Parathyroid adenoma (tissue), 2 donors: ENCODE data around the gene SLC44A4.
A peak's percentile ranks its signal among the peaks of the same experiment; 100 is the strongest.

ENCODE experiments used
- H2AFZ ChIP-seq: fragments of 300-600 bp; sonication (generic); one replicate; pipeline ENCODE4 v1.7.0; 2017; ENCODE audit warnings: antibody characterized with exemption, mild to moderate bottlenecking
- H3K27ac ChIP-seq: fragments of 300-600 bp; sonication (generic); one replicate; pipeline ENCODE4 v1.7.0; 2017
- H3K27me3 ChIP-seq: fragments of 300-600 bp; sonication (generic); one replicate; pipeline ENCODE4 v1.7.0; 2017; ENCODE audit warnings: low read length; ENCODE audit not compliant: control insufficient read depth, insufficient read depth
- H3K36me3 ChIP-seq: fragments of 300-600 bp; sonication (generic); one replicate; pipeline ENCODE4 v1.7.0; 2017; ENCODE audit warnings: low read length; ENCODE audit not compliant: control insufficient read depth, insufficient read depth
- H3K4me1 ChIP-seq: fragments of 300-600 bp; sonication (generic); one replicate; pipeline ENCODE4 v1.7.0; 2017; ENCODE audit warnings: control low read depth
- H3K4me2 ChIP-seq: fragments of 300-600 bp; sonication (generic); one replicate; pipeline ENCODE4 v1.7.0; 2017; ENCODE audit warnings: low read length
- H3K4me3 ChIP-seq: fragments of 300-600 bp; sonication (generic); one replicate; pipeline ENCODE4 v1.7.0; 2017; ENCODE audit warnings: low read depth, low read length
- H3K79me2 ChIP-seq: fragments of 300-600 bp; sonication (generic); one replicate; pipeline ENCODE4 v1.7.0; 2017; ENCODE audit warnings: control low read depth
- H3K9ac ChIP-seq: fragments of 300-600 bp; sonication (generic); one replicate; pipeline ENCODE4 v1.7.0; 2017; ENCODE audit warnings: mild to moderate bottlenecking
- H3K9me3 ChIP-seq: fragments of 300-600 bp; sonication (generic); one replicate; pipeline ENCODE4 v1.7.0; 2017; ENCODE audit warnings: low read length; ENCODE audit not compliant: control insufficient read depth
- TF ChIP-seq, protein P1 (sequence below): fragments of 300-600 bp; sonication (generic); IDR thresholded peaks from one replicate; pipeline ENCODE4 v1.7.0; 2017; ENCODE audit warnings: antibody characterized with exemption, mild to moderate bottlenecking
- donor health status: primary hyperparathyroidism.

SLC44A4 gene

GRCh38 chr6:31922942-31923341 lies 44.1 kb upstream of the SLC44A4 start:
- TF ChIP-seq, protein P1, sequence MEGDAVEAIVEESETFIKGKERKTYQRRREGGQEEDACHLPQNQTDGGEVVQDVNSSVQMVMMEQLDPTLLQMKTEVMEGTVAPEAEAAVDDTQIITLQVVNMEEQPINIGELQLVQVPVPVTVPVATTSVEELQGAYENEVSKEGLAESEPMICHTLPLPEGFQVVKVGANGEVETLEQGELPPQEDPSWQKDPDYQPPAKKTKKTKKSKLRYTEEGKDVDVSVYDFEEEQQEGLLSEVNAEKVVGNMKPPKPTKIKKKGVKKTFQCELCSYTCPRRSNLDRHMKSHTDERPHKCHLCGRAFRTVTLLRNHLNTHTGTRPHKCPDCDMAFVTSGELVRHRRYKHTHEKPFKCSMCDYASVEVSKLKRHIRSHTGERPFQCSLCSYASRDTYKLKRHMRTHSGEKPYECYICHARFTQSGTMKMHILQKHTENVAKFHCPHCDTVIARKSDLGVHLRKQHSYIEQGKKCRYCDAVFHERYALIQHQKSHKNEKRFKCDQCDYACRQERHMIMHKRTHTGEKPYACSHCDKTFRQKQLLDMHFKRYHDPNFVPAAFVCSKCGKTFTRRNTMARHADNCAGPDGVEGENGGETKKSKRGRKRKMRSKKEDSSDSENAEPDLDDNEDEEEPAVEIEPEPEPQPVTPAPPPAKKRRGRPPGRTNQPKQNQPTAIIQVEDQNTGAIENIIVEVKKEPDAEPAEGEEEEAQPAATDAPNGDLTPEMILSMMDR, result peak; percentile 19
- H3K27ac ChIP-seq, result no peak overlapping the region

GRCh38 chr6:31920811-31921210 lies 42.0 kb upstream of the SLC44A4 start:
- no peak overlapping the region for H3K9ac ChIP-seq
- no peak overlapping the region for H3K4me2 ChIP-seq
- no peak overlapping the region for H3K4me3 ChIP-seq
- no peaks in the 10 kb centered on the region for H3K79me2 ChIP-seq
- no peaks in the 10 kb centered on the region for H3K4me1 ChIP-seq
- no peaks in the 10 kb centered on the region for H3K9me3 ChIP-seq
- no peaks in the 10 kb centered on the region for H3K27me3 ChIP-seq
- no peak overlapping the region for H3K27ac ChIP-seq
- TF ChIP-seq, protein P1, result no peak
- H2AFZ ChIP-seq, result no peak overlapping the region
- no peaks in the 10 kb centered on the region for H3K36me3 ChIP-seq

More at GRCh38 chr6:31922942-31923341, 44.1 kb upstream of the SLC44A4 start:
- Histone ChIP-seq H3K36me3 (no peaks in the 10 kb centered on the region), H3K9ac (no peak overlapping the region), H3K27me3 (no peaks in the 10 kb centered on the region), H3K4me2 (no peak overlapping the region), H3K9me3 (no peaks in the 10 kb centered on the region), H3K4me3 (no peak overlapping the region), H2AFZ (peak overlapping the region; percentile 59), H3K4me1 (no peaks in the 10 kb centered on the region), H3K79me2 (no peaks in the 10 kb centered on the region)

DNA sequence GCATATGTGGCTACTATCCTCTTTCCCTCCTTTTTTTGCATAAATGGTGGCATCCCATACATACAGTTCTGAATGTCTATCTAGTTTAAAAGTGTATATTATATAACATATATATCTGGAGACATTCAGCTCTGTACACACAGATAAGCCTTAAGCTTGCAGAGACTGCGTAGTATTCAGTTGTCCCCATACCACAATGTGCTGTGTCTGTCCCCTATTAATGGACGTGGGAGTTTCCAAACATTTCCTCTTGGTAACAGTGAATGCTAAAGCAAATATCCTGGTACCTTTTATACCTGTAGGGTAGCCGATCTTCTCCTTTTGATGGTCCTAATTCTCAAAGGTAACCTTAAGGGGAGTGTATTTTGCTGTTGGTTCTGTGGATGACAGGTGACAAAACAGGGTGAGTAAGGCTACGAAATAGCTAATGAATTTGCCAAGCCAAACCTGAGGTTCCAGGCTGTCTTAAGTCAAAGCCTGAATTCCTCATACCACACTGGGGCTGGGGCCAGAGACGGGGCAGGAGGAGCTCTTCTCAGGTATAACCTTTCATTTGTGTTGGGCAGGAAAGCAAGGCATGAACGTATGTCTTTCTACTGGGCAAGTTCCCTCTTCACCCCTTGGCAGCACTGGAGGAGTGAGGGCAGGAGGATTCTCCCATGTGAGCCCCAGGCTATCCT lies 41.0 kb upstream of the SLC44A4 start:
- TF ChIP-seq, protein P1, result no peak
- no peak overlapping the region for H3K9ac ChIP-seq
- no peaks in the 10 kb centered on the region for H3K4me1 ChIP-seq
- no peak overlapping the region for H3K4me3 ChIP-seq
- no peak overlapping the region for H2AFZ ChIP-seq
- no peak overlapping the region for H3K4me2 ChIP-seq
- H3K27ac ChIP-seq, result no peak overlapping the region
- H3K36me3 ChIP-seq, result no peaks in the 10 kb centered on the region
- no peaks in the 10 kb centered on the region for H3K27me3 ChIP-seq
- no peaks in the 10 kb centered on the region for H3K79me2 ChIP-seq
- no peaks in the 10 kb centered on the region for H3K9me3 ChIP-seq

DNA sequence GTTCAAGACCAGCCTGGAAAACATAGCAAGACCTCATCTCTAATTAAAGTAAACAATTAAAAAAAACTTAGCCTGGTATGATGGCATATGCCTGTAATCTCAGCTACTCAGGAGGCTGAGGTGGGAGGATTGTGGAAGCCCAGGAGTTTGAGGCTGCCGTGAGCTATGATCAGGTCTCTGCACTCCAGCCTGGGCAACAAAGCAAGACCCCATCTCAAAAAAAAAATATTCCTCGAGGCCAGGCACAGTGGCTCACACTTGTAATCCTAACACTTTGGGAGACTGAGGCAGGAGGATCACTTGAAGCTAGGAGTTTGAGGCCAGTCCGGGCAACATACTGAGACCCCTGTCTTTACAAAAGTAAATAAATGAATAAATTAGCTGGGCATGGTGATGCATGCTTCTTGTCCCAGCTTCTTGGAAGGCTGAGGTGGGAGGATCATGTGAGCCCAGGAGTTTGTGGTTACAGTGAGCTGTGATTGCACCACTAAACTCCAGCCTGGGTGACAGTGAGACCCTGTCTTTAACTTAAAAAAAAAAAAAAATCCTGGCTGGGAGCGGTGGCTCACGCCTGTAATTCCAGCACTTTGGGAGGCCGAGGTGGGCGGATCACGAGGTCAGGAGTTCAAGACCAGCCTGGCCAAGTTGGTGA lies 39.4 kb upstream of the SLC44A4 start:
- Histone ChIP-seq H3K79me2 (no peaks in the 10 kb centered on the region), H3K9ac (no peak overlapping the region), H3K9me3 (no peaks in the 10 kb centered on the region), H3K4me1 (no peaks in the 10 kb centered on the region), H3K4me3 (no peak overlapping the region), H2AFZ (no peak overlapping the region), H3K36me3 (no peaks in the 10 kb centered on the region), H3K27ac (no peak overlapping the region), H3K27me3 (no peaks in the 10 kb centered on the region), H3K4me2 (no peak overlapping the region)
- TF ChIP-seq, protein P1, result no peak
